ENCODE measurements around the gene NPC1L1. TPM values are rescaled to one million over a fixed set of nuclear protein-coding genes. Genes with fewer than 3 reads are reported as not detected.

Gene NPC1L1
- total RNA-seq, 2 donors from 2014 or later = not detected

GRCh38 chr7:44538798-44539668 lies 2.1 kb downstream of the NPC1L1 start:
- no peaks in the 10 kb centered on the region for H3K9me3 ChIP-seq
- H3K27ac ChIP-seq = no peak overlapping the region
- TF ChIP-seq CTCF (IDR thresholded peaks at IDR 0.05) = no peak
- no peaks in the 10 kb centered on the region for H3K4me1 ChIP-seq
- no peaks in the 10 kb centered on the region for H3K27me3 ChIP-seq
- DNase-seq (ENCODE audit: low spot score) = no peak
- H3K4me3 ChIP-seq = no peak overlapping the region
- H3K36me3 ChIP-seq = no peaks in the 10 kb centered on the region

GRCh38 chr7:44538093-44538797 lies 2.9 kb downstream of the NPC1L1 start:
- no peak for TF ChIP-seq CTCF (IDR thresholded peaks at IDR 0.05)
- no peaks in the 10 kb centered on the region for H3K27me3 ChIP-seq
- no peak for DNase-seq (ENCODE audit: low spot score)
- H3K36me3 ChIP-seq = no peaks in the 10 kb centered on the region
- no peaks in the 10 kb centered on the region for H3K4me1 ChIP-seq
- H3K4me3 ChIP-seq = no peak overlapping the region
- H3K27ac ChIP-seq = no peak overlapping the region
- H3K9me3 ChIP-seq = no peaks in the 10 kb centered on the region

- no peak overlapping the region for H3K27ac ChIP-seq
- no peaks in the 10 kb centered on the region for H3K36me3 ChIP-seq
- no peak overlapping the region for H3K4me3 ChIP-seq
- no peaks in the 10 kb centered on the region for H3K27me3 ChIP-seq
- TF ChIP-seq CTCF (IDR thresholded peaks at IDR 0.05) = no peak
- DNase-seq (ENCODE audit: low spot score) = no peak
- H3K4me1 ChIP-seq = no peaks in the 10 kb centered on the region
- H3K9me3 ChIP-seq = no peaks in the 10 kb centered on the region
Observed at GRCh38 chr7:44537442-44537841, 3.7 kb downstream of the NPC1L1 start.

DNA sequence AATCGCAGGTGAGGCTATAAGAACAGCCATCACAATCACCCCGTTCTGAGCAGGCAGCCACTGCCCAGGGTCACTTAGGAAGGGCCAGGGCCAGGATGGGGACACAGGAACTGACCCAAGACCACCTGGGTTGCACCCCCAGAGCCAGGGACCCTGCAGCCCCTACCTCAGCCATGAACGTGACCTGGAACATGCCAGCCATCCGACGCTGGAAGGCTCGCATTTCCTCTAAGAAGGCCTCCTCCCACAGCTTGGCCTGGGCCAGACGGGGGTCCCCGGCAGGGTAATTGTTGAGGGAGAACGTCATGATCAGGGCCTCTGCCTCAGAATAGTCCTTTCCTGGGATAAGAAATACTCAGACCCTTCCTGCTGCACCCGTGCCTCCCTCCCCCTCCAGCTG lies 5.0 kb downstream of the NPC1L1 start:
- no peaks in the 10 kb centered on the region for H3K4me1 ChIP-seq
- H3K9me3 ChIP-seq = no peaks in the 10 kb centered on the region
- no peaks in the 10 kb centered on the region for H3K27me3 ChIP-seq
- H3K36me3 ChIP-seq = no peaks in the 10 kb centered on the region
- no peak for TF ChIP-seq CTCF (IDR thresholded peaks at IDR 0.05)
- no peak overlapping the region for H3K4me3 ChIP-seq
- H3K27ac ChIP-seq = no peak overlapping the region
- no peak for DNase-seq (ENCODE audit: low spot score)

GRCh38 chr7:44535348-44536064 lies 5.6 kb downstream of the NPC1L1 start:
- no peak for TF ChIP-seq CTCF (IDR thresholded peaks at IDR 0.05)
- Histone ChIP-seq H3K27ac (no peak overlapping the region), H3K36me3 (no peaks in the 10 kb centered on the region), H3K9me3 (no peaks in the 10 kb centered on the region), H3K4me1 (no peaks in the 10 kb centered on the region), H3K4me3 (no peak overlapping the region), H3K27me3 (no peaks in the 10 kb centered on the region)
- no peak for DNase-seq (ENCODE audit: low spot score)

Measured in right atrium auricular region (tissue), 2 donors.